ENCODE measurements around the gene POU6F1.
"Not testable (repeated sequence)": the region's sequence is repeated elsewhere in the genome, so short reads cannot be mapped to it uniquely, and the experiment has no call there.

POU6F1 gene, protein sequence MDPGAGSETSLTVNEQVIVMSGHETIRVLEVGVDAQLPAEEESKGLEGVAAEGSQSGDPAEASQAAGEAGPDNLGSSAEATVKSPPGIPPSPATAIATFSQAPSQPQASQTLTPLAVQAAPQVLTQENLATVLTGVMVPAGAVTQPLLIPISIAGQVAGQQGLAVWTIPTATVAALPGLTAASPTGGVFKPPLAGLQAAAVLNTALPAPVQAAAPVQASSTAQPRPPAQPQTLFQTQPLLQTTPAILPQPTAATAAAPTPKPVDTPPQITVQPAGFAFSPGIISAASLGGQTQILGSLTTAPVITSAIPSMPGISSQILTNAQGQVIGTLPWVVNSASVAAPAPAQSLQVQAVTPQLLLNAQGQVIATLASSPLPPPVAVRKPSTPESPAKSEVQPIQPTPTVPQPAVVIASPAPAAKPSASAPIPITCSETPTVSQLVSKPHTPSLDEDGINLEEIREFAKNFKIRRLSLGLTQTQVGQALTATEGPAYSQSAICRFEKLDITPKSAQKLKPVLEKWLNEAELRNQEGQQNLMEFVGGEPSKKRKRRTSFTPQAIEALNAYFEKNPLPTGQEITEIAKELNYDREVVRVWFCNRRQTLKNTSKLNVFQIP

DNA sequence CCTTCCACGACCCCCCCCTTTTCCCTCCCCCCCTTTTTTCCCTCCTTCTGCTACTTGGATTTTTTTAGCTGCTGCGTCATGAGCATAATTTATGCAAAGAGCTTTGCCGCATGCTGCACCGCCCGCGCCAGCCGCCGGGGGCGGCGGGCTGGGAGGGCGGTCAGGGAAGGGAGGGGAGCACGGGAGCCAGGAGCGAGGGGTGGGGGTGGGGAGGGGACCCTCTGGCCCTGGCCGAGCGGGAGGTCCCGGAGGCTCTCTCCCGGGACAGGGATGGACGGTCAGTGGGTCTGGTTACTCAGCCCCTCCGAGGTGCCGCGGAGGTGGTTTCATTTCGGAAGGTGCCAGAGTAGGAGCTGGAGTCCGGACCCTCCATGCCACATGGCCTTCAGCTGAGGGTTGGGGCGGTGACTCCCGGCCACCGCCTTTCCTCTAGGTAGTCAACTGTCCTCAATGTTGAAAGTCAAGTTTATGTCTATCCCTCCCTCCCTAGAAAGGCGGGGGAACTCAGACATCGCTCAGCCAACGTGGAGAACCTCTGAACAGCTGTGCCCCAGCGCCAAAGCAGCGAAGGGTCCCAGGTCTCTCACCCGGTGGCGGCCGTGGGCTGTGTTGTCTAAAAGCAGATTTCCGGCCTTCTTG lies at the start of gene POU6F1:
TSS of gene POU6F1 (minus strand) at position 95 of the 639 bp plus-strand sequence. CDS start 11,226 bp downstream, outside the sequence.
- TF ChIP-seq ZNF274 (IDR thresholded peaks at IDR 0.05; ENCODE audit: low read depth, low read length) = no peak
- peak within 1 kb of the TSS; percentile 65 for H3K4me3 ChIP-seq (ENCODE audit: low read length)

DNA sequence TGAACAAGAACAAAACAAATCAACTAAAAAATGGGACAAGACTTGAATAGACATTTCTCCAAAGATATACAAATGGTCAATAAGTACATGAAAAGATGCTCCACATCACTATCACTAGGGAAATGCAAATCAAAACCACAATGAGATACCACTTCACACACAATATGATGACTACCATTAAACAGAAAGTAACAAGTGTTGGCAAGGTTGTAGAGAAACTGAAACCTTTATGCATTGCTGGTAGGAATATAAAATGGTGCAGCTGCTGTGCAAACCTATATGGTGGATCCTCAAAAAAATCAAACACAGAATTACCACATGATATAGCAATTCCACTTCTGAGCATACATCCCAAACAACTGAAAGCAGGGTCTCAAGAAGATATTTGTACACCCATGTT lies 47.2 kb upstream of the POU6F1 start:
- TF ChIP-seq ZNF274 (IDR thresholded peaks at IDR 0.05; ENCODE audit: low read depth, low read length) = no peak
- H3K4me3 ChIP-seq (ENCODE audit: low read length) = no peak overlapping the region

DNA sequence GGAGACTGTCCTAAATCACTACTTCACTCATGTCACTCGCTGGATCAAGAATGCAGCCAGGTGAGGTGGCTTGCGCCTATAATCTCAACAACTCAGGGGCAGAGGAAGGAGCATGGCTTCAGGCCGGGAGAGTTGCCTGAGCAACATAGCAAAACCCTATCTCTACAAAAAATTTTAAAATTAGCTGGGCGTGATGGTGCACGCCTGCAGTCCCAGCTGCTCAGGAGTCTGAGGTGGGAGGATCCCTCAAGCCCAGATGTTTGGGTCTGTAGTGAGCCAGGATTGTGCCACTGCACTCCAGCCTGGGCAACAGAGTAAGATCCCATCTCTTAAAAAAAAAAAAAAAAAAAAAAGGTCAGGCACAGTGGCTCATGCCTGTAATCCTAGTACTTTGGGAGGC lies 46.4 kb upstream of the POU6F1 start:
- TF ChIP-seq ZNF274 (IDR thresholded peaks at IDR 0.05; ENCODE audit: low read depth, low read length) = no peak
- no peak overlapping the region for H3K4me3 ChIP-seq (ENCODE audit: low read length)

DNA sequence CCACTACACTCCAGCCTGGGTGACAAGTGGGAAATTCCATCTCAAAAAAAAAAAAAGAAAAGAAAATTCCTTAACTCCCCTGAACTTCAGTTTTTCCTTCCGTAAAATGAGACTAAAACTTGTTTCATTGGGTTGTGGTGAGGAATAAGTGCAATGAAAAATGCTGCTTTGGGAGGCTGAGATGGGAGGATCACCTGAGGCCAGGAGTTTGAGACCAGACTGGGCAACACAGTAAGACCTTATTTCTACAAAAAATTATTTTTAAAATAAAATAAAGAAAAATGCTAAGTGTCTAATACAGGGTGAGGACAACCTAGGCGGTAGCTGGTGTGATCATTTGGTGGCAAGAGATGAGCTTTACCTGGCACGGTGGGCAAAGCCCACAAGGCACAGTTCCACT lies 45.5 kb upstream of the POU6F1 start:
- no peak overlapping the region for H3K4me3 ChIP-seq (ENCODE audit: low read length)
- no peak for TF ChIP-seq ZNF274 (IDR thresholded peaks at IDR 0.05; ENCODE audit: low read depth, low read length)

DNA sequence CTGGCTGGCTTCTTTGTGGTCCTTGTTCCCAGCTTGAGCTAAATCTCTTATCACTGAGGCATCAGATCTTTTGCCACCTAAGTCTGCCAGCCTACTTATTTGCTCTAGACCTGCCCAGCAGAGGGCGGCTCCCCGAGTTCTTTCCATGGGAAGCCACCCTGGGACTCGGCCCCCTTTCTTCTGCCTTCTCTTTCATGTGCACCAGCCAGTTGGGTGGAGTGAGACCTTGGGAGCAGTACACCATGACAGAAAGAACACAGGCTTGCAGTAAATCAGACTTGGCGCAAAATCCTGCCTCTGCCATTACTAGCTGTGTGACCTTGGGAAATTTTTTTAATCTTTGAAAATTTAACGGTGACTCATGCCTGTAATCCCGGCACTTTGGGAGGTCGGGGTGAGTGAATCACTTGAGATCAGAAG lies 44.9 kb upstream of the POU6F1 start:
- H3K4me3 ChIP-seq (ENCODE audit: low read length) = no peak overlapping the region
- no peak for TF ChIP-seq ZNF274 (IDR thresholded peaks at IDR 0.05; ENCODE audit: low read depth, low read length)

DNA sequence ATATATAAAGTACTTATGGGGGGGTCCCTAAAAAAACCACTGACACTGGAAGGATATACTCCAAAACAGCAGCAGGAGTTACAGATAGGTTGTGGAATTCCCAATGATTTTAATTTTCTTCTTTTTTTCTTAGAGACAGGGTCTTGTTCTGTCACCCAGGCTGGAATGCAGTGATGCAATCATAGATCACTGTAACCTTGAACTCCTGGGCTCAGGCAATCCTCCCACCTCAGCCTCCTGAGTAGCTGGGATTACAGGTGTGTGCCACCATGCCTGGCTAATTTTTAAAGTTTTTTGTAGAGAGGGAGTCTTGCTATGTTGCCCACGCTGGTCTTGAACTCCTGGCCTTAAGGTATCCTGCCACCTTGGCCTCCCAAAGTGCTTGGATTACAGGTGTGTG lies 41.7 kb upstream of the POU6F1 start:
- H3K4me3 ChIP-seq (ENCODE audit: low read length) = not testable (repeated sequence)

DNA sequence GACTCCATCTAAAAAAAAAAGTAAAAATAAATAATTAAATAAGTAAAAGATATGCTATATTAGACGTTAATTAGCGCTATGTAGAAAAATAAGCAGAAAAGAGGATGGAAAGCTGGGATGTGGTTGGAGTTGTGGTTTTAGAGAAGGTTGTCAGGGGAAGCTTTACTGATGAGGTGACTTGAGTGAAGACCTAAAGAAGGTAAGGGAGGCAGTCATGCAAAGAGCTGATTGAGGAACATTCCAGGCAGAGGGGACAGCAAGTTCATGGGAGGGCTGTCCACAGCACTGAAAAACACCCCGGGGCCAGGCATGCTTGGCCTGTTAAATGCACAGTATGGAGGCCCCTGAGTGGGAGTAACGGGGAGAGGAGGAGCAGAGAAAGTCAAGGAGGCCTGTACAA lies 36.7 kb upstream of the POU6F1 start:
- no peak overlapping the region for H3K4me3 ChIP-seq (ENCODE audit: low read length)
- no peak for TF ChIP-seq ZNF274 (IDR thresholded peaks at IDR 0.05; ENCODE audit: low read depth, low read length)

DNA sequence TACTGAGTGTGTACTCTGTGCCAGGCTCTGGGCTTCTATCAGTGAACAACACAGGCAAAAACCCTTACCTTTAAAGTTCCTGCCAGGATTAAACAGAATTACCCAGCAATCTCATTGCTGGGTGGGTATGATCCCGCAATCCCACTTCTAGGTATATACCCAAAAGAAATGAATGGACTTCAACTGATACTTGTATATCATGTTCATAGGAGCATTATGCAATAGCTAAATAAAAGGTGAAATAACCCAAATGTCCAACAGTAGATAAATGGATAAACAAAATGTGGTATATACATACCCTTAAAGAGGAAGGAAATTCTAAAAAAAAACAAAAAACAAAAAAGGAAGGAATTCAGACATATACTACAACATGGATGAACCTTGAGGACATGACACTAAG lies 35.4 kb upstream of the POU6F1 start:
- no peak overlapping the region for H3K4me3 ChIP-seq (ENCODE audit: low read length)
- no peak for TF ChIP-seq ZNF274 (IDR thresholded peaks at IDR 0.05; ENCODE audit: low read depth, low read length)

DNA sequence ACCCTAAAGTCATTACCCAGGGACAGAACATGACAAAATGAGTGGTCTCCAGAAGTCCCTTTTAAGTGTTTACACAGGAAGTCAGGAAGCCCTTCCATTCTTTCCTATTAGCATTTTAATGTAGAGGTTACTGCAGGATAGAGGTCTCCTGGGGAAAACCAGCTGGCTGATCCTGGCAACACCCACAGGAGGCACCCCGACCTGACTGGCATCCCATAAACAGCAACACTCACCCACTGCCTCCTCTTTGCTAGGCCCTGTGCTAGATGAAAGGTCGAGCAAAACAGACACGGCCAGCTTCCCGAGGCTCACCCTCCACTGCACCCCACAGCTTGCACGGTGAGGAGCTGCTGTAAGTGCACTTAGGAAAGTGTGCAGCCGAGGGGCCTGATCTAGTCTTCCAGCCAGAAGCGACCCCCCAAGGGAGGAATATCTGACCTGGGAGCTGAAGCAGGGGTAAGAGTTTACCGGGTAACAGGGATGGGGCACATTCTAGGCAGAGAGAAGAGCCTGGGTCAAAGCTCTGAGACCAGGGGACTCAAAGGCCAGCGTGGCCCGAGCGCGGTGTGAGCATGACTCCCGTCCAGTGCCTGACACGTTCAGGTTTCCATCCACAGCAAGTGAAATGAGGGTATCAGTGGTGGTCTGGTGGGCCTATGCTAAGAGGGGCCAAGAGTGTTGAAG lies 29.8 kb upstream of the POU6F1 start:
- H3K4me3 ChIP-seq (ENCODE audit: low read length) = no peak overlapping the region

DNA sequence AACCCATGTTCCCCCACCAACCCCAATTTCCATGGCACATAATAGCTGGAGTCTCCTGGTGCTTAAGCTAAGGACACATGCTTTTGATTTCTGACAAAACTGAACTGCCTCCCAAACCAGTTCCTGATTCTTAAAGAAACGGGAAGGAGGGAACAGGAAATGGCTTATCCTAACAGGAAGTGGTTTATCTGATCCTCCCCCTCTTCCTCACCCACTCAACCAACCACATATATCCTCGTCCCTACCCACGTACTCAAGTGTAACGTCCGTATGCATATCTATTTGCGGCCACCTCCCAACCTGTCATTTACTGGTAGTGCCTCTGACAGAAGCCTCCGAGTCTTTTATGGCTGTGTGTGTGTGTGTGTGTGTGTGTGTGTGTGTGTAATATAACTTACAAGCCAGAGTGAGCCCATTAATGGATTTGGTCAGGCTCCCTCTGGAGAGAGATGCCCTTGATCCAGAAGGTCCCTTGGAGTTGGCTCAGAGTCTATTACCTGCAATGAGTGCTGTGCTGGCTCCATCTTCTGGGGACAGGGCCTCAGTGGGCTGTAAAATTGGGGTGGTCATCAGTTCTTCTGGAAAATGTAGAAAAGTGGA lies 28.5 kb upstream of the POU6F1 start:
- H3K4me3 ChIP-seq (ENCODE audit: low read length) = no peak overlapping the region
- no peak for TF ChIP-seq ZNF274 (IDR thresholded peaks at IDR 0.05; ENCODE audit: low read depth, low read length)

More for the DNA sequence above, 29.8 kb upstream of the POU6F1 start:
- TF ChIP-seq ZNF274 (IDR thresholded peaks at IDR 0.05; ENCODE audit: low read depth, low read length) = no peak

DNA sequence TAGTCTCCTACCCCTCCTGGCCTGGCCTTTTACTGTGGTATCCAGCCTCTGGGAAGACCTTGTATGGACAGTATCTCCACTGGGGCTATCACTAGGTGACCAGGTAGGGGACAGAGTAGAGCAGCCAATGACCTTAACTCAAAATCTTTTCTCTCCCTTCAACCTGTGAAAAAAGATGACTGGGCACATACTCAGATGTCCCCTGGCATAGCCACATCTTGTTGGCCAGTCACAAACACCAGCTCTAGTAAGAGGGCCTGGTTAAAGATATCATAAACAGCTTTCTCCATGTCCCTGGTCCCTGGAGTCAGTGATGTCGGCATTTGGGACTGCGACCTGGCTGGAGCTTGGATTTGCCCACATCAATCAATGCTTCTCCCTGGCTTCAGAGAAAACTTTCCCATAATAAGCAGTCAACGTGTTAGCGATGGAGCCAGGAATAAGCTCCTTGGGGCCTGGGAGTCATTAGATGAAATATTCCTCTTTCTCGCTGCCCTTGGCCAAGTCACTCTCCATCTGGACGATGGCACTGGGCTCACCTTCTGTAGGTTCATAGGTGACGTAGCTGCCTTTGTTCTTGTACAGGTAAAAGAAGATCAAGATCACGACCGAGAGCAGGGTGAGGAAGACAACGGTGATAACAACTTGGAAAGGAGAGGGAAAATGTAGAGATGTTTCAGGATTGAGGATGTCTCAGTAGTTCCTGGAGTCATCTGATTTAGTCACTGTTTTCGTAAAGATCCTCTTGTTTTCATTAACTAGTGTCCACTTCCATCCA lies 27.8 kb upstream of the POU6F1 start:
- TF ChIP-seq ZNF274 (IDR thresholded peaks at IDR 0.05; ENCODE audit: low read depth, low read length) = no peak
- no peak overlapping the region for H3K4me3 ChIP-seq (ENCODE audit: low read length)

DNA sequence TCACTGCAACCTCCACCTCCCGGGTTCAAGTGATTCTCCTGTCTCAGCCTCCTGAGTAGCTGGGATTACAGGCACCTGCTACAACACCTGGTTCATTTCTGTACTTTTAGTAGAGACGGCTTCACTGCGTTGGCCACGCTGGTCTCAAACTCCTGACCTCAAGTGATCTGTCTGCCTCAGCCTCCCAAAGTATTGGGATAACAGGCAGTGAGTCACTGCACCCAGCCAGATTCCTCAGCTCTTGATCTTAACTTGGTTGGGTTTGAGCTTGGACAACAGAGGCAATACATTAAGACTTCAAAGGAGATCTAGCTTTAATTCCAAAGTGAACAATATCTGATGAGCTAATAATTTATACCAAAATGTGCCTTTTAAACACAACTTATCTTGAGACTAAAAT lies 26.4 kb upstream of the POU6F1 start:
- TF ChIP-seq ZNF274 (IDR thresholded peaks at IDR 0.05; ENCODE audit: low read depth, low read length) = no peak
- no peak overlapping the region for H3K4me3 ChIP-seq (ENCODE audit: low read length)

DNA sequence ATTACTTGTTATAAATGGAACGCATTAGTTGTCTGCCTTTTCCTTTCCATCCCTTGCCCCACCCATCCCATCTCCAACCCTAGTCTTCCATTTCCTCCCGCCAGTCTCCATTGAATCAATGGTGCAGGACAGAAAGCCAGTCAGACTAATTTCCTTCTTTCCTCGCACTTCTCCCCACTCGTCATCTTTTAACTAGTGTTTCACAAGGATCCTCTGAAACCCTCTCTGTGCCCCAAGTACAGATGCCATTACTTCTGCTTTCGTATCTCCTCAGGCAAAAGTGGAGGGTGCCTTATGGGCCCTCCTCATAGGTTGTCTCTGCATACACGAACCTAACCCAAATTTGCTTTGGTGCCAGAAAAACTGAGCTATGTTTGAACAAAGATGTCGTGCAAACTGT lies 25.0 kb upstream of the POU6F1 start:
- H3K4me3 ChIP-seq (ENCODE audit: low read length) = no peak overlapping the region
- TF ChIP-seq ZNF274 (IDR thresholded peaks at IDR 0.05; ENCODE audit: low read depth, low read length) = no peak
